ENCODE results near the gene TMEM154.

GRCh38 chr4:152689615-152690501 lies 10.1 kb upstream of the TMEM154 start:
- TF ChIP-seq CTCF (IDR thresholded peaks at IDR 0.05), result no peak
- TF ChIP-seq POLR2A (IDR thresholded peaks at IDR 0.05), result no peak
